Measurements from ENCODE around the gene ARID3A. TPM values are rescaled to one million over a fixed set of nuclear protein-coding genes. Genes with fewer than 3 reads are reported as not detected.

Gene ARID3A
- total and polyA plus RNA-seq, 7 donors = 1.4 to 11.6 (median 3.7) TPM

DNA sequence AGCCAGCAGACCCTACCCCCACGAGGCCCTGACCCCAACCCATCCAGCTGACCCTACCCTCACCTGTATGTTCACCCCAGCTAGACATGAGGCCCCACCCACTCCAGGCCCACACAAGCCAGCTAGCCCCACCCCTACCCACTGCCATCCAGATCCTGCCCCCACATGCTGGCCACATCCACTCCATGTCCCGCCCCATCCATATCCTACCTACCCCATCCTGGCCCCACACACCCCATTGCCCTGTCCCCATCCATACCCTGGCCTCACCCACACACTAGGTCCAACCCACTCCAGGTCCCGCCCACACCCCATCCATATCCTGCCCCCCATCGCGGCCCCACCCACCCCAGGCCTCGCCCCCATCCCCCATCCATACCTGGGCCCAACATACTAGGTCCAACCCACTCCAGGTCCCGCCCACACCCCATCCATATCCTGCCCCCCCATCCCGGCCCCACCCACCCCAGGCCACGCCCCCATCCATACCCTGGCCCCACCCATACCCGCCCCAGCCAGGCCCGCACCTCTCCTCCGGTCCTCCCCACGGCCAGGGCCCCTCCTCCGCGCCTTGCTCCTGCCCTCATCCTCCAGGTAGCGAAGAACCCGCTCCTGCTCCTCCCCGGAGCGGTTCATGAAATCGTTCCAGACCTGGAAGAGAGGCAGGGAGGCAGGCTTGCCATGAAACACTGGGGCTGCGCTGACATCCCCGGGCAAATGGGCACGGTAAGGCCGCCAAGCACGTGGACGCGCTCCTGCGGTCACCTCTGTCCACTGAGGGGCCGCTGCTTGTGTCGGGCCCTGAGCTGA is 25.3 kb upstream of the ARID3A start:
- intact Hi-C loops (cut with DNase I) = no loop called here
- 66 to 79% methylated on average over 30 of the region's 30 CpGs for WGBS, 2 donors
- Histone ChIP-seq H3K27me3 (no peaks in the 10 kb centered on the region), H3K27ac (no peak overlapping the region), H3K4me1 (no peaks in the 10 kb centered on the region), H3K4me3 (no peak overlapping the region), H3K9me3 (no peaks in the 10 kb centered on the region), H3K36me3 (peaks cover 0 to 36% (median 13%) of the 10 kb centered on the region in 4 donors)
- TF ChIP-seq, protein P1, sequence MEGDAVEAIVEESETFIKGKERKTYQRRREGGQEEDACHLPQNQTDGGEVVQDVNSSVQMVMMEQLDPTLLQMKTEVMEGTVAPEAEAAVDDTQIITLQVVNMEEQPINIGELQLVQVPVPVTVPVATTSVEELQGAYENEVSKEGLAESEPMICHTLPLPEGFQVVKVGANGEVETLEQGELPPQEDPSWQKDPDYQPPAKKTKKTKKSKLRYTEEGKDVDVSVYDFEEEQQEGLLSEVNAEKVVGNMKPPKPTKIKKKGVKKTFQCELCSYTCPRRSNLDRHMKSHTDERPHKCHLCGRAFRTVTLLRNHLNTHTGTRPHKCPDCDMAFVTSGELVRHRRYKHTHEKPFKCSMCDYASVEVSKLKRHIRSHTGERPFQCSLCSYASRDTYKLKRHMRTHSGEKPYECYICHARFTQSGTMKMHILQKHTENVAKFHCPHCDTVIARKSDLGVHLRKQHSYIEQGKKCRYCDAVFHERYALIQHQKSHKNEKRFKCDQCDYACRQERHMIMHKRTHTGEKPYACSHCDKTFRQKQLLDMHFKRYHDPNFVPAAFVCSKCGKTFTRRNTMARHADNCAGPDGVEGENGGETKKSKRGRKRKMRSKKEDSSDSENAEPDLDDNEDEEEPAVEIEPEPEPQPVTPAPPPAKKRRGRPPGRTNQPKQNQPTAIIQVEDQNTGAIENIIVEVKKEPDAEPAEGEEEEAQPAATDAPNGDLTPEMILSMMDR (IDR thresholded peaks at IDR 0.05) = no peak
- TF ChIP-seq POLR2AphosphoS5 (IDR thresholded peaks at IDR 0.05) = no peak
- no peak for DNase-seq

DNA sequence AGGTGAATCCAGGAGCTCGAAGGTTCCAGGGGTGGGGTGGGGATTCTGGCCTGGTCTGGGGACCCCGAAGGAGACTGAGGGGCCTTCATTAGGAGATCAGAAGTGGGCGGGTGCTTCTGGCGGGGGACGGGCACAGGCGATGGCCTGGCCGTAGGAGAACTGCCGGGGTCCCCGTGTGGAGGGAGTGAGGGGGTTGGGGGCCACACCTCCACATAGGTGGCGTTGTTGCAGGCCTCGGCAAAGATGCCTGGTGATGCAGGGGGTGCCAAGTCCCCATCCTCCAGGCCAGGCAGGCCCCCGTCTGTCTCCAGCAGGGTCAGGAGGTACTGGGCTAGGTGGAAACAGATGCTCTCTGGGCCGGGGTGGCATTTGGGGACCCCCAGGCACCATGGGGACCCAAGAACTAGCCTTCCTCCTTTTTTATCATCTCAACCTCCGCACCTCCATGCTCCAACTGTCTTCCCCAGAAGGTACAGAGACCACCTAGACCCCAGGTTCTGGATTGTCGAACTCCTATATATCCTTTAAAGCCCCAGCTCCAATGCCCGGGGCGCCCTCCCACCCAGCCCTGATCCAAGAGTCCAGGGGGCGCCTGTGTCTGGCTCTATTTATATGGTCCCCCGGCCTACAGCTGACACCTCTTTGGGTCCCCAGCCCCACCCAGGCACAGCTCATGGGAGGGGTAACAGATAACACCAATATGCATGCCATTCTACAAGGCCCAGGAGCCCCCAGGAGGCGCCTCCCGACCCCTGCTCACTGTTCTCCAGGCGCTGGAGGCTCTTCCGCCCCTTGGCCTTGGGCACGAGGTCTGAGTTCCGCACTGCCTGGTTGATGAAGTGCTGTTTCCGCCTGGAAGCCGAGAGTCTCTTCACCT is 24.4 kb upstream of the ARID3A start:
- peaks cover 0 to 36% (median 13%) of the 10 kb centered on the region in 4 donors for H3K36me3 ChIP-seq
- TF ChIP-seq POLR2A (IDR thresholded peaks at IDR 0.05) (no peak), POLR2AphosphoS5 (IDR thresholded peaks at IDR 0.05) (no peak), EP300 (IDR thresholded peaks at IDR 0.05) (no peak)
- TF ChIP-seq, protein P1 (IDR thresholded peaks at IDR 0.05) = no peak
- no peaks in the 10 kb centered on the region for H3K27me3 ChIP-seq
- intact Hi-C loops (cut with DNase I) = no loop called here
- no peaks in the 10 kb centered on the region for H3K4me1 ChIP-seq
- 94 to 95% methylated on average over 27 of the region's 27 CpGs for WGBS, 2 donors
- H3K27ac ChIP-seq = no peak overlapping the region
- no peaks in the 10 kb centered on the region for H3K9me3 ChIP-seq
- DNase-seq = no peak
- no peak overlapping the region for H3K4me3 ChIP-seq

GRCh38 chr19:902093-902370 is 23.8 kb upstream of the ARID3A start:
- Histone ChIP-seq H3K27ac (no peak overlapping the region), H3K4me3 (no peak overlapping the region), H3K36me3 (peaks cover 0 to 31% (median 13%) of the 10 kb centered on the region in 4 donors), H3K9me3 (no peaks in the 10 kb centered on the region), H3K27me3 (no peaks in the 10 kb centered on the region), H3K4me1 (no peaks in the 10 kb centered on the region)
- intact Hi-C loops (cut with DNase I) = no loop called here
- no peak for DNase-seq
- TF ChIP-seq, protein P1 (IDR thresholded peaks at IDR 0.05) = no peak
- no peak for TF ChIP-seq EP300 (IDR thresholded peaks at IDR 0.05)
- TF ChIP-seq POLR2A (IDR thresholded peaks at IDR 0.05) = no peak
- no peak for TF ChIP-seq POLR2AphosphoS5 (IDR thresholded peaks at IDR 0.05)
- 89 to 95% methylated on average over 7 of the region's 7 CpGs for WGBS, 2 donors

DNA sequence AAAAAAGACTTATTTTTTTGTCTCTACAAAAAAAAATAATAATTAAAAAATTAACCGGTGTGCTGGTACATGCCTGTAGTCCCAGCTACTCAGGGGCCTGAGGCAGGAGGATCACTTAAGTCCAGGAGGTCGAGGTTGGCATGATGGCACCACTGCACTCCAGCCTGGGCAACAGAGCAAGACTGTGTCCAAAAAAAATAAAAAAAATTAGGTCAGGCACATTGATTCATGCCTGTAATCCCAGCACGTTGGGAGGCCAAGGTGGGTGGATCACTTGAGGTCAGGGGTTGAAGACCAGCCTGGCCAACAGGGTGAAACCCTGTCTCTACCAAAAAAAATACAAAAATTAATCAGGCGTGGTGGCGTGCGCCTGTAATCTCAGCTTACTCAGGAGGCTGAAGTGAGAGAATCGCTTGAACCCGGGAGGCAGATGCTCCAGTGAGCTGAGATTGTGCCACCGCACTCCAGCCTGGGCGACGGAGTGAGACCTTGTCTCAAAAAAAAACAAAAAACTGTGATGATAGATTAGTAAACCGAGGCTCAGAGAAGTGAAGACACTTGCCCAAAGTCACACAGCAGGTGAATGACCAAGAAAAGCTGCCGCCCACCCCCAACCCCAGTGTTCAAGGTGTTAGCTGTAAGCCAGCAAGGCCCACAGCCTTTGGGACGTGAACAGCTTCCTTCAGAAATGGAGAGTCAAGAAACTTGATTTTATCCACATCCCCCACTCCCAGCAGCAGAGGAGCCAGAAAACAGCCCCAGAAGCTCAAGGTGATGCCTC is 23.2 kb upstream of the ARID3A start:
- Histone ChIP-seq H3K36me3 (peaks cover 0 to 27% (median 13%) of the 10 kb centered on the region in 4 donors), H3K9me3 (no peaks in the 10 kb centered on the region), H3K4me1 (no peaks in the 10 kb centered on the region), H3K27me3 (no peaks in the 10 kb centered on the region), H3K27ac (no peak overlapping the region), H3K4me3 (no peak overlapping the region)
- WGBS, 2 donors = 93 to 94% methylated on average over 14 of the region's 14 CpGs
- DNase-seq = no peak
- intact Hi-C loops (cut with DNase I) = no loop called here
- TF ChIP-seq POLR2AphosphoS5 (IDR thresholded peaks at IDR 0.05) (no peak), POLR2A (IDR thresholded peaks at IDR 0.05) (no peak), EP300 (IDR thresholded peaks at IDR 0.05) (no peak)
- TF ChIP-seq, protein P1 (IDR thresholded peaks at IDR 0.05) = no peak

All from sigmoid colon (tissue), 7 donors.